Raji (cell line): ENCODE results near the gene SEPTIN3.

Experiments
- POLR2A ChIP-seq: IDR thresholded peaks from 2 replicates; pipeline ENCODE4 v1.6.1; 2011; ENCODE audit warnings: low read depth, low read length, control low read depth; ENCODE audit not compliant: insufficient read depth

The SEPTIN3 gene

GRCh38 chr22:41934284-41935014, 34.8 kb upstream of the SEPTIN3 start:
- TF ChIP-seq POLR2A, result no peak

- TF ChIP-seq POLR2A, result peak; percentile 29; the same call in 1 of the 2 replicates
Observed at GRCh38 chr22:41935015-41935351, 34.3 kb upstream of the SEPTIN3 start.

- TF ChIP-seq POLR2A, result no peak
Observed at GRCh38 chr22:41935509-41935908, 33.7 kb upstream of the SEPTIN3 start.

GRCh38 chr22:41936894-41937169, 32.4 kb upstream of the SEPTIN3 start:
- peak; percentile 5; the same call in 1 of the 2 replicates for TF ChIP-seq POLR2A

- peak; percentile 68 for TF ChIP-seq POLR2A
Observed at GRCh38 chr22:41939981-41940831, 29.0 kb upstream of the SEPTIN3 start.

- TF ChIP-seq POLR2A, result peak; percentile 24; the same call in 1 of the 2 replicates
Observed at GRCh38 chr22:41940832-41941765, 28.1 kb upstream of the SEPTIN3 start.

- TF ChIP-seq POLR2A, result no peak
Observed at GRCh38 chr22:41943661-41944209, 25.5 kb upstream of the SEPTIN3 start.

GRCh38 chr22:41946629-41947423, 22.4 kb upstream of the SEPTIN3 start, which contains the start of gene CENPM:
CENPM (minus strand) TSS chr22:41947152; CDS start chr22:41947076, 76 bp downstream.
- TF ChIP-seq POLR2A, result peak; percentile 79

GRCh38 chr22:41947424-41948080, 21.7 kb upstream of the SEPTIN3 start:
- TF ChIP-seq POLR2A, result no peak; the same call in 1 of the 2 replicates

- no peak for TF ChIP-seq POLR2A
Observed at GRCh38 chr22:41948142-41948541, 21.1 kb upstream of the SEPTIN3 start.

- TF ChIP-seq POLR2A, result 0 out of 2 replicates have a peak, but pooled peaks have one; percentile 16
Observed at GRCh38 chr22:41949297-41949965, 19.8 kb upstream of the SEPTIN3 start.

- TF ChIP-seq POLR2A, result peak; percentile 50
Observed at GRCh38 chr22:41951898-41952474, 17.3 kb upstream of the SEPTIN3 start, which contains the start of gene SMIM45. SMIM45 (plus strand) TSS chr22:41952150.
